ENCODE measurements around the gene TMEM208. TPM values are rescaled to one million over a fixed set of nuclear protein-coding genes. Genes with fewer than 3 reads are reported as not detected.

TMEM208 gene
- total and polyA plus RNA-seq, 2 of the 13 experiments (the other 11 are each of a cell fraction or from before 2014, with no cell fraction given) = 58.8 to 72.9 TPM

DNA sequence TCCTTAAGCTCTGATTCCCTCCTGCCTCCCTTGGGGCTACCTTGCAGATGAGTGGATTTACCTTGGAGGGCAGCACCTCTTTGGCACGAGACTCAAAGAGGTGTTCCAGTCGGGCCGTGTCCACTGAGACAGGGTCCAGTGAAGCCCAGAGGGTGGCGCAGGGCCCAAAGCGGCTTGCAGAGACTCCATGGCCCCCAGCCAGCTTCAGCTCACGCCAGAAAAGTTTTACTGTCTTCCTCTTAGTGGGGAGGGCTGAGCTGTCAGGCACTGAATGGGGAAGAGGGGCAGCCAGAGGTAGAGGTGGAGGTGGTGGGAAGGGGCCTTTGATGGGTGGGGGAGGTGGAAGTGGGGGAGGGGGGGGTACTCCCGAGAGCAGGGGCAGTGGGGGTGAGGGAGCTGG lies 6.7 kb downstream of the TMEM208 start:
- H3K9me3 ChIP-seq (ENCODE audit: low read length) = no peaks in the 10 kb centered on the region
- no peaks in the 10 kb centered on the region for H3K27me3 ChIP-seq (ENCODE audit: control insufficient read depth in 1 of 2, insufficient read depth in 2 of 2, low read length in 2 of 2)
- H3K4me1 ChIP-seq (ENCODE audit: insufficient read depth, low read length) = no peaks in the 10 kb centered on the region
- ChIA-PET CTCF (ENCODE audit: low intra/inter-chr PET ratio, low total read pairs) (no interaction called here), POLR2A (interaction anchor here (0.6 to 4.9 kb wide), 2 partner anchors 14 to 26 kb away, joined by 3 to 24 read pairs; partner anchors contain the start of genes FHOD1 and SLC9A5)
- H3K9ac ChIP-seq (ENCODE audit: insufficient read depth, low read depth, low read length) = no peak overlapping the region
- no peaks in the 10 kb centered on the region for H4K20me1 ChIP-seq (ENCODE audit: insufficient read depth, low read length)
- H3K4me3 ChIP-seq (replicated peaks in 1 of 3; ENCODE audit: insufficient read depth in 1 of 3, low read depth in 2 of 3, low read length in 3 of 3) = no peak overlapping the region
- intact Hi-C loops (cut with micrococcal nuclease; ENCODE audit: unreplicated experiment) (no loop called here), in situ Hi-C loops (cut with HindIII; ENCODE audit: extremely low pct_ligation_motif_present, low pct_unique_long_range_greater_than_20kb) (no loop called here)
- FAIRE-seq (no peak), DNase-seq (ENCODE audit: low spot score) (no peak), ATAC-seq (no peak)
- H3K36me3 ChIP-seq (replicated peaks in 1 of 2; ENCODE audit: control insufficient read depth in 1 of 2, insufficient read depth in 2 of 2, low read length in 2 of 2) = peaks cover 46 to 64% of the 10 kb centered on the region in 2 experiments
- peaks cover under 1% of the 10 kb centered on the region for H3K79me2 ChIP-seq (ENCODE audit: insufficient read depth, low read length)
- BruUV-seq (replicated peaks) = no TSS peak
- WGBS (ENCODE audit: low lambda C conversion rate) = 98% methylated on average over 7 of the region's 7 CpGs
- H2AFZ ChIP-seq (ENCODE audit: low read length) = no peak overlapping the region
- no peak overlapping the region for H3K27ac ChIP-seq (ENCODE audit: extremely low read length, insufficient read depth, low read length)
- H3K4me2 ChIP-seq (ENCODE audit: low read depth, low read length) = no peak overlapping the region
- TF ChIP-seq TBP (CRISPR knock-in tag; IDR thresholded peaks at IDR 0.05) (no peak), SRF (IDR thresholded peaks at IDR 0.05; ENCODE audit: low read depth, low read length) (no peak), PHF21A (CRISPR knock-in tag; IDR thresholded peaks at IDR 0.05) (no peak), ZNF703 (CRISPR knock-in tag; IDR thresholded peaks at IDR 0.05; ENCODE audit: borderline replicate concordance) (no peak), CENPX (CRISPR knock-in tag; IDR thresholded peaks at IDR 0.05) (no peak), ZNF121 (CRISPR knock-in tag; IDR thresholded peaks at IDR 0.05) (no peak), SRY (CRISPR knock-in tag; IDR thresholded peaks at IDR 0.05) (no peak), POLR2AphosphoS2 (IDR thresholded peaks at IDR 0.05; ENCODE audit: low read depth, low read length) (no peak), FOXA1 (IDR thresholded peaks at IDR 0.05) (no peak), FOXA1 (CRISPR knock-in tag; IDR thresholded peaks at IDR 0.05) (no peak), SCMH1 (CRISPR knock-in tag; IDR thresholded peaks at IDR 0.05; ENCODE audit: borderline replicate concordance) (no peak), RFX1 (IDR thresholded peaks at IDR 0.05) (no peak), MAFF (IDR thresholded peaks at IDR 0.05; ENCODE audit: low read depth, low read length) (no peak), NR2F6 (IDR thresholded peaks at IDR 0.05) (no peak), NR2F6 (CRISPR knock-in tag; IDR thresholded peaks at IDR 0.05) (no peak), RBM39 (IDR thresholded peaks at IDR 0.05; ENCODE audit: low read depth, low read length, poor library complexity, severe bottlenecking) (no peak), ZNF253 (CRISPR knock-in tag; IDR thresholded peaks at IDR 0.05; ENCODE audit: borderline replicate concordance) (no peak)
- TF ChIP-seq, protein P1, sequence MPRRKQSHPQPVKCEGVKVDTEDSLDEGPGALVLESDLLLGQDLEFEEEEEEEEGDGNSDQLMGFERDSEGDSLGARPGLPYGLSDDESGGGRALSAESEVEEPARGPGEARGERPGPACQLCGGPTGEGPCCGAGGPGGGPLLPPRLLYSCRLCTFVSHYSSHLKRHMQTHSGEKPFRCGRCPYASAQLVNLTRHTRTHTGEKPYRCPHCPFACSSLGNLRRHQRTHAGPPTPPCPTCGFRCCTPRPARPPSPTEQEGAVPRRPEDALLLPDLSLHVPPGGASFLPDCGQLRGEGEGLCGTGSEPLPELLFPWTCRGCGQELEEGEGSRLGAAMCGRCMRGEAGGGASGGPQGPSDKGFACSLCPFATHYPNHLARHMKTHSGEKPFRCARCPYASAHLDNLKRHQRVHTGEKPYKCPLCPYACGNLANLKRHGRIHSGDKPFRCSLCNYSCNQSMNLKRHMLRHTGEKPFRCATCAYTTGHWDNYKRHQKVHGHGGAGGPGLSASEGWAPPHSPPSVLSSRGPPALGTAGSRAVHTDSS (CRISPR knock-in tag; conservative IDR thresholded peaks at IDR 0.05) = no peak
- TF ChIP-seq, protein P2, sequence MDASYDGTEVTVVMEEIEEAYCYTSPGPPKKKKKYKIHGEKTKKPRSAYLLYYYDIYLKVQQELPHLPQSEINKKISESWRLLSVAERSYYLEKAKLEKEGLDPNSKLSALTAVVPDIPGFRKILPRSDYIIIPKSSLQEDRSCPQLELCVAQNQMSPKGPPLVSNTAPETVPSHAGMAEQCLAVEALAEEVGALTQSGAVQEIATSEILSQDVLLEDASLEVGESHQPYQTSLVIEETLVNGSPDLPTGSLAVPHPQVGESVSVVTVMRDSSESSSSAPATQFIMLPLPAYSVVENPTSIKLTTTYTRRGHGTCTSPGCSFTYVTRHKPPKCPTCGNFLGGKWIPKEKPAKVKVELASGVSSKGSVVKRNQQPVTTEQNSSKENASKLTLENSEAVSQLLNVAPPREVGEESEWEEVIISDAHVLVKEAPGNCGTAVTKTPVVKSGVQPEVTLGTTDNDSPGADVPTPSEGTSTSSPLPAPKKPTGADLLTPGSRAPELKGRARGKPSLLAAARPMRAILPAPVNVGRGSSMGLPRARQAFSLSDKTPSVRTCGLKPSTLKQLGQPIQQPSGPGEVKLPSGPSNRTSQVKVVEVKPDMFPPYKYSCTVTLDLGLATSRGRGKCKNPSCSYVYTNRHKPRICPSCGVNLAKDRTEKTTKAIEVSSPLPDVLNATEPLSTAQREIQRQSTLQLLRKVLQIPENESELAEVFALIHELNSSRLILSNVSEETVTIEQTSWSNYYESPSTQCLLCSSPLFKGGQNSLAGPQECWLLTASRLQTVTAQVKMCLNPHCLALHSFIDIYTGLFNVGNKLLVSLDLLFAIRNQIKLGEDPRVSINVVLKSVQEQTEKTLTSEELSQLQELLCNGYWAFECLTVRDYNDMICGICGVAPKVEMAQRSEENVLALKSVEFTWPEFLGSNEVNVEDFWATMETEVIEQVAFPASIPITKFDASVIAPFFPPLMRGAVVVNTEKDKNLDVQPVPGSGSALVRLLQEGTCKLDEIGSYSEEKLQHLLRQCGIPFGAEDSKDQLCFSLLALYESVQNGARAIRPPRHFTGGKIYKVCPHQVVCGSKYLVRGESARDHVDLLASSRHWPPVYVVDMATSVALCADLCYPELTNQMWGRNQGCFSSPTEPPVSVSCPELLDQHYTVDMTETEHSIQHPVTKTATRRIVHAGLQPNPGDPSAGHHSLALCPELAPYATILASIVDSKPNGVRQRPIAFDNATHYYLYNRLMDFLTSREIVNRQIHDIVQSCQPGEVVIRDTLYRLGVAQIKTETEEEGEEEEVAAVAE (CRISPR knock-in tag; IDR thresholded peaks at IDR 0.05; ENCODE audit: borderline replicate concordance) = no peak

All from HepG2 (cell line).